Suprapubic skin (tissue), 3 donors: Measurements from ENCODE around the gene COPS4.

Experiments used
- EP300 ChIP-seq: sonication (generic); formaldehyde crosslinking; IDR thresholded peaks from one replicate; pipeline ENCODE4 v1.6.1; 2017; ENCODE audit warnings: antibody characterized with exemption
- POLR2A ChIP-seq, 2 donors: fragments of 450-650 bp; IDR thresholded peaks; one replicate each; pipeline ENCODE4 v1.6.1; 2017; ENCODE audit warnings: antibody characterized with exemption in 2 of 2, mild to moderate bottlenecking in 2 of 2, moderate library complexity in 2 of 2
- TF ChIP-seq, protein P1 (sequence below), 2 donors: fragments of 200-600 bp in 1 of 2; fragments of 450-650 bp in 1 of 2; sonication (generic) in 1 of 2; IDR thresholded peaks; one replicate each; pipeline ENCODE4 v1.5.1; 2016 to 2019; ENCODE audit warnings: antibody characterized with exemption in 2 of 2, mild to moderate bottlenecking in 1 of 2, moderate library complexity in 1 of 2

DNA sequence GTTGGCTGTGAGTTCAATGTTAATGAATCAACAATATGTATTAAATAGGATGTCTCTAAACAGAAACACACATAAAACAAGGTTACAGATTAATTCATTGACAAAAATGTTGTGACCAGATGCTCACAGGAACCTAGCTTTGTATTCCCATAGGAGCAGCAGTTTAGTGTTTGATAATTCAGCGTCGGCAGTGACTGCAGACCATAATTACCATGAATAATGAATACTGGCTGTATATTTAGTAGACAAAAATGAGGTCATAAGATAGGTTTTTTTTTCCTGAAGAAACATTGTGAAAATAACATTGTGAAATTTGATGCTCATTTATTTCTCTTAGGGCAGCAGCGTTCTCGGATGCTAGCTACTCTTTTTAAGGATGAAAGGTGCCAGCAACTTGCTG lies 27.8 kb downstream of the COPS4 start:
- no peak for TF ChIP-seq EP300
- TF ChIP-seq, protein P1, sequence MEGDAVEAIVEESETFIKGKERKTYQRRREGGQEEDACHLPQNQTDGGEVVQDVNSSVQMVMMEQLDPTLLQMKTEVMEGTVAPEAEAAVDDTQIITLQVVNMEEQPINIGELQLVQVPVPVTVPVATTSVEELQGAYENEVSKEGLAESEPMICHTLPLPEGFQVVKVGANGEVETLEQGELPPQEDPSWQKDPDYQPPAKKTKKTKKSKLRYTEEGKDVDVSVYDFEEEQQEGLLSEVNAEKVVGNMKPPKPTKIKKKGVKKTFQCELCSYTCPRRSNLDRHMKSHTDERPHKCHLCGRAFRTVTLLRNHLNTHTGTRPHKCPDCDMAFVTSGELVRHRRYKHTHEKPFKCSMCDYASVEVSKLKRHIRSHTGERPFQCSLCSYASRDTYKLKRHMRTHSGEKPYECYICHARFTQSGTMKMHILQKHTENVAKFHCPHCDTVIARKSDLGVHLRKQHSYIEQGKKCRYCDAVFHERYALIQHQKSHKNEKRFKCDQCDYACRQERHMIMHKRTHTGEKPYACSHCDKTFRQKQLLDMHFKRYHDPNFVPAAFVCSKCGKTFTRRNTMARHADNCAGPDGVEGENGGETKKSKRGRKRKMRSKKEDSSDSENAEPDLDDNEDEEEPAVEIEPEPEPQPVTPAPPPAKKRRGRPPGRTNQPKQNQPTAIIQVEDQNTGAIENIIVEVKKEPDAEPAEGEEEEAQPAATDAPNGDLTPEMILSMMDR (IDR thresholded peaks at IDR 0.05), result no peak
- TF ChIP-seq POLR2A (IDR thresholded peaks at IDR 0.05), result no peak
